H1 (cell line): ENCODE results near the gene CCL17. TPM values are rescaled to one million over a fixed set of nuclear protein-coding genes. Genes with fewer than 3 reads are reported as not detected.

ENCODE experiments used
- CTCF ChIA-PET: fragments of 300-600 bp; sonication (Branson Sonifier 250); formaldehyde crosslinking; loops from one replicate; lab custom pipeline; 2021; ENCODE audit not compliant: partially characterized antibody; lab: Charles Lee
- POLR2A ChIA-PET: fragments of 300-600 bp; sonication (Branson Sonifier 250); formaldehyde crosslinking; loops from one replicate; lab custom pipeline; 2021; ENCODE audit warnings: inconsistent platforms; ENCODE audit not compliant: partially characterized antibody; lab: Charles Lee
- DNase-seq, 2 experiments: peaks; one replicate each; pipeline versions ENCODE4 v3.0.0 to v3.0.0-alpha.2; 2010 to 2022; ENCODE audit warnings: low spot score in 2 of 2, low read depth in 1 of 2, mixed read lengths in 1 of 2
- FAIRE-seq: peaks from 2 replicates; lab custom pipeline; 2011; peaks lifted over from hg19 to GRCh38; lab: Jason Lieb, UNC
- H2AFZ ChIP-seq: 2 replicates; pipeline ENCODE4 v1.8.1; 2012; ENCODE audit warnings: low read length, inconsistent platforms
- H2AK5ac ChIP-seq: 2 replicates; pipeline ENCODE4 v1.6.1; 2013; ENCODE audit warnings: low read depth, low read length
- H2BK120ac ChIP-seq: replicated peaks from 2 replicates; pipeline ENCODE3; 2013; ENCODE audit warnings: low read depth, low read length, inconsistent platforms
- H2BK12ac ChIP-seq: 2 replicates; pipeline ENCODE4 v1.6.1; 2013; ENCODE audit warnings: low read depth, low read length
- H2BK15ac ChIP-seq: 2 replicates; pipeline ENCODE4 v1.6.1; 2013; ENCODE audit warnings: low read length
- H2BK20ac ChIP-seq: 2 replicates; pipeline ENCODE4 v1.6.1; 2013; ENCODE audit warnings: low read length
- H2BK5ac ChIP-seq: 2 replicates; pipeline ENCODE4 v1.6.1; 2013; ENCODE audit warnings: low read depth, low read length
- H3K14ac ChIP-seq: 2 replicates; pipeline ENCODE4 v1.6.1; 2013; ENCODE audit warnings: inconsistent platforms; ENCODE audit not compliant: insufficient read length
- H3K18ac ChIP-seq: 2 replicates; pipeline ENCODE4 v1.6.1; 2013; ENCODE audit warnings: low read length; ENCODE audit errors: extremely low read depth
- H3K23ac ChIP-seq: 2 replicates; pipeline ENCODE4 v1.6.1; 2013; ENCODE audit warnings: inconsistent platforms; ENCODE audit not compliant: insufficient read length
- H3K23me2 ChIP-seq: 2 replicates; pipeline ENCODE4 v1.6.1; 2013; ENCODE audit warnings: low read depth, low read length
- H3K27ac ChIP-seq: 2 replicates; pipeline ENCODE4 v1.6.1; 2011; ENCODE audit warnings: low read depth, low read length, inconsistent platforms
- H3K27me3 ChIP-seq, 4 experiments: replicated peaks in 1 of 4; 1 replicate in 1 of 4; 2 replicates in 3 of 4; pipeline versions ENCODE4 v1.6.1 to v1.8.1; 2011 to 2013; ENCODE audit warnings: low read length in 3 of 4, mild to moderate bottlenecking in 3 of 4, inconsistent platforms in 2 of 4, mixed read lengths in 2 of 4, moderate library complexity in 1 of 4; ENCODE audit not compliant: control insufficient read depth in 3 of 4, insufficient read depth in 3 of 4; ENCODE audit errors: extremely low read depth in 1 of 4
- H3K36me3 ChIP-seq, 4 experiments: 2 replicates each; pipeline versions ENCODE4 v1.6.1 to v1.8.1; 2011 to 2013; ENCODE audit warnings: mild to moderate bottlenecking in 4 of 4, low read length in 3 of 4, moderate library complexity in 2 of 4, control low read depth in 1 of 4, inconsistent platforms in 1 of 4; ENCODE audit not compliant: insufficient read depth in 4 of 4, control insufficient read depth in 2 of 4
- H3K4ac ChIP-seq: replicated peaks from 2 replicates; pipeline ENCODE3; 2013; ENCODE audit warnings: low read length, low read depth, mixed read lengths, inconsistent platforms; ENCODE audit not compliant: insufficient read length
- H3K4me1 ChIP-seq, 4 experiments: replicated peaks in 1 of 4; 1 replicate in 1 of 4; 2 replicates in 3 of 4; pipeline versions ENCODE4 v1.6.1 to v1.8.1; 2011 to 2013; ENCODE audit warnings: low read length in 3 of 4, inconsistent platforms in 2 of 4, mixed read lengths in 1 of 4; ENCODE audit not compliant: insufficient read depth in 4 of 4, control insufficient read depth in 3 of 4
- H3K4me2 ChIP-seq, 2 experiments: 2 replicates each; pipeline versions ENCODE4 v1.6.1 to v1.8.1; 2011 to 2013; ENCODE audit warnings: low read depth in 2 of 2, low read length in 2 of 2, control low read depth in 1 of 2, inconsistent platforms in 1 of 2, mild to moderate bottlenecking in 1 of 2; ENCODE audit not compliant: insufficient read depth in 1 of 2
- H3K4me3 ChIP-seq, 4 experiments: fragments of 200-600, 300-600 bp in 1 of 4; sonication (generic), shearing (Covaris generic), sonication (Bioruptor Twin) in 1 of 4; 2 replicates each; pipeline versions ENCODE4 v1.5.1 to v1.8.1; 2011 to 2016; ENCODE audit warnings: low read length in 4 of 4, low read depth in 3 of 4, control low read depth in 2 of 4, inconsistent platforms in 2 of 4, mild to moderate bottlenecking in 2 of 4, mixed read lengths in 1 of 4, moderate library complexity in 1 of 4; ENCODE audit not compliant: insufficient read depth in 2 of 4; ENCODE audit errors: extremely low read depth in 1 of 4
- H3K56ac ChIP-seq: replicated peaks from 2 replicates; pipeline ENCODE3; 2013; ENCODE audit warnings: low read depth, mild to moderate bottlenecking, mixed read lengths, low read length, inconsistent platforms; ENCODE audit not compliant: insufficient read length
- H3K79me1 ChIP-seq: 2 replicates; pipeline ENCODE4 v1.6.1; 2013; ENCODE audit warnings: low read depth, low read length, control low read depth
- H3K79me2 ChIP-seq, 2 experiments: 2 replicates each; pipeline versions ENCODE4 v1.6.1 to v1.8.1; 2012 to 2013; ENCODE audit warnings: low read length in 2 of 2, mild to moderate bottlenecking in 2 of 2, inconsistent platforms in 1 of 2; ENCODE audit not compliant: insufficient read depth in 2 of 2, control insufficient read depth in 1 of 2
- H3K9ac ChIP-seq, 4 experiments: replicated peaks in 1 of 4; 1 replicate in 1 of 4; 2 replicates in 3 of 4; pipeline versions ENCODE4 v1.6.1 to v1.8.1; 2011 to 2013; ENCODE audit warnings: low read depth in 3 of 4, low read length in 3 of 4, control low read depth in 2 of 4, mild to moderate bottlenecking in 2 of 4, moderate library complexity in 2 of 4, inconsistent platforms in 1 of 4; ENCODE audit errors: extremely low read depth in 1 of 4
- H3K9me3 ChIP-seq, 2 experiments: 2 replicates each; pipeline versions ENCODE4 v1.6.1 to v1.8.1; 2012 to 2013; ENCODE audit warnings: mild to moderate bottlenecking in 2 of 2, moderate library complexity in 2 of 2, control low read depth in 1 of 2, inconsistent platforms in 1 of 2, low read depth in 1 of 2, low read length in 1 of 2, mixed read lengths in 1 of 2; ENCODE audit not compliant: insufficient read depth in 2 of 2
- H4K20me1 ChIP-seq, 2 experiments: replicated peaks in 1 of 2; 2 replicates each; pipeline versions ENCODE3 to v1.8.1; 2011 to 2013; ENCODE audit warnings: inconsistent platforms in 2 of 2, low read length in 2 of 2, mild to moderate bottlenecking in 1 of 2; ENCODE audit not compliant: insufficient read depth in 2 of 2, control insufficient read depth in 1 of 2
- H4K5ac ChIP-seq: 2 replicates; pipeline ENCODE4 v1.6.1; 2013; ENCODE audit warnings: low read length, low read depth, mixed read lengths, inconsistent platforms; ENCODE audit not compliant: insufficient read length
- H4K8ac ChIP-seq: 2 replicates; pipeline ENCODE4 v1.8.0; 2013; ENCODE audit warnings: mild to moderate bottlenecking, moderate library complexity, low read length, inconsistent platforms; ENCODE audit not compliant: insufficient read depth; ENCODE audit errors: extremely low read depth
- H4K91ac ChIP-seq: replicated peaks from 2 replicates; pipeline ENCODE3; 2013; ENCODE audit warnings: low read length, mixed read lengths, inconsistent platforms; ENCODE audit not compliant: insufficient read length
- ATF2 ChIP-seq: IDR thresholded peaks from 2 replicates; pipeline ENCODE4 v1.6.1; 2012; ENCODE audit warnings: low read length, inconsistent platforms
- BCL11A ChIP-seq, 2 experiments: IDR thresholded peaks; one replicate each; pipeline ENCODE4 v1.6.1; 2011; ENCODE audit warnings: low read depth in 2 of 2, low read length in 2 of 2, mild to moderate bottlenecking in 2 of 2
- BRCA1 ChIP-seq: IDR thresholded peaks from 2 replicates; pipeline ENCODE4 v1.6.1; 2012; ENCODE audit warnings: low read depth, low read length, improper control_type of control experiment
- CBX5 ChIP-seq: fragments of 300-800, 300-1000 bp; sonication (generic); IDR thresholded peaks from 2 replicates; pipeline ENCODE4 v1.7.1; 2016; ENCODE audit warnings: antibody characterized with exemption, low read length, low read depth
- CHD1 ChIP-seq: IDR thresholded peaks from 2 replicates; pipeline ENCODE4 v1.6.1; 2012; ENCODE audit warnings: low read depth, low read length, improper control_type of control experiment
- CREB1 ChIP-seq: IDR thresholded peaks from 2 replicates; pipeline ENCODE4 v1.6.1; 2012; ENCODE audit warnings: inconsistent platforms
- HDAC2 ChIP-seq, 2 experiments: fragments of 300-600 bp in 1 of 2; sonication (generic) in 1 of 2; IDR thresholded peaks; 2 replicates each; pipeline ENCODE4 v1.6.1; 2011 to 2012; ENCODE audit warnings: low read depth in 2 of 2, low read length in 2 of 2, mild to moderate bottlenecking in 2 of 2, moderate library complexity in 2 of 2, borderline replicate concordance in 1 of 2, inconsistent platforms in 1 of 2
- POLR2A ChIP-seq, 2 experiments: IDR thresholded peaks; 1 replicate in 1 of 2; 2 replicates in 1 of 2; pipeline ENCODE4 v1.6.1; 2011; ENCODE audit warnings: low read depth in 2 of 2, low read length in 2 of 2, mild to moderate bottlenecking in 2 of 2; ENCODE audit errors: control extremely low read depth in 1 of 2
- SP4 ChIP-seq: IDR thresholded peaks from 2 replicates; pipeline ENCODE4 v1.6.1; 2012; ENCODE audit warnings: low read length, inconsistent platforms
- WGBS, 2 experiments: shearing (Covaris generic) in 1 of 2; methylation state at CpG; one replicate each; pipeline versions ENCODE4 v1.1.6 to v1.1.7; 2013 to 2015; ENCODE audit warnings: low lambda C conversion rate in 2 of 2, mixed read lengths in 2 of 2, inconsistent platforms in 1 of 2, low coverage in 1 of 2, missing lambda C conversion rate in 1 of 2; ENCODE audit not compliant: insufficient replicate concordance in 2 of 2, insufficient coverage in 1 of 2, insufficient read length in 1 of 2; ENCODE audit errors: extremely low coverage in 1 of 2, missing lambda C conversion rate in 1 of 2; 5-methylcytosine and 5-hydroxymethylcytosine counted together
- polyA plus RNA-seq, 7 experiments: library from polyadenylated mRNA; depleted of rRNA in 3 of 7; stranded (reverse) in 5 of 7; unstranded in 2 of 7; fragments of >200 nt in 5 of 7; fragments of 200-250 nt in 2 of 7; gene quantifications; 1 replicate in 5 of 7; 2 replicates in 1 of 7; 4 replicates in 1 of 7; pipeline versions ENCODE4 v1.2.1 to v1.2.3, GENCODE V29; 2011 to 2013; ENCODE audit warnings: missing spikeins in 2 of 7, mixed read lengths in 2 of 7
- total RNA-seq: library from RNA; stranded (reverse); fragmentation: NEBNext Ultra II Directional; extraction: Animal tissue kit (Norgen Biotek cat#: 25700); gene quantifications from 2 replicates; pipeline ENCODE4 v1.2.1, GENCODE V29; 2021

CCL17 gene
- total and polyA plus RNA-seq, 2 of the 8 experiments (the other 6 are each of a cell fraction or from before 2014, with no cell fraction given) = not detected

- H3K23me2 ChIP-seq = no peaks in the 10 kb centered on the region
- H3K4me3 ChIP-seq = no peak overlapping the region
- no peak overlapping the region for H3K4ac ChIP-seq
- H3K36me3 ChIP-seq = no peaks in the 10 kb centered on the region
- H3K9ac ChIP-seq = no peak overlapping the region
- no peak overlapping the region for H4K5ac ChIP-seq
- no peak overlapping the region for H2BK20ac ChIP-seq
- no peak overlapping the region for H2BK5ac ChIP-seq
- no peaks in the 10 kb centered on the region for H3K9me3 ChIP-seq
- no peak overlapping the region for H3K56ac ChIP-seq
- 87% methylated on average over 8 of the region's 8 CpGs; no CpG with 5 or more reads in 1 of the 2 experiments for WGBS, 2 experiments
- no peak overlapping the region for H3K27ac ChIP-seq
- peaks cover 0 to under 1% of the 10 kb centered on the region in 2 experiments for H4K20me1 ChIP-seq
- no peak overlapping the region for H2BK15ac ChIP-seq
- H3K79me2 ChIP-seq = no peaks in the 10 kb centered on the region
- H3K27me3 ChIP-seq = no peaks in the 10 kb centered on the region
- POLR2A ChIA-PET = no interaction called here
- no peak overlapping the region for H2BK120ac ChIP-seq
- peaks cover 0 to 2% (median 1%) of the 10 kb centered on the region in 4 experiments; a peak in 1 of 7 replicates for H3K4me1 ChIP-seq
- H2BK12ac ChIP-seq = no peak overlapping the region
- TF ChIP-seq CBX5 (no peak), BRCA1 (no peak), ATF2 (no peak), CHD1 (no peak), BCL11A (IDR thresholded peaks at IDR 0.05; ENCODE audit: low read depth in 2 of 2, low read length in 2 of 2) (no peak), HDAC2 (IDR thresholded peaks at IDR 0.05; ENCODE audit: borderline replicate concordance in 1 of 2, low read depth in 2 of 2, low read length in 2 of 2) (no peak), SP4 (no peak), POLR2A (IDR thresholded peaks at IDR 0.05; ENCODE audit: control extremely low read depth in 1 of 2, low read depth in 2 of 2, low read length in 2 of 2) (no peak), CREB1 (no peak)
- TF ChIP-seq, all 59 proteins: peak for 0
- Histone ChIP-seq H3K4me2 (no peak overlapping the region), H2AK5ac (no peak overlapping the region), H2AFZ (no peak overlapping the region), H3K79me1 (no peaks in the 10 kb centered on the region), H3K14ac (no peak overlapping the region), H4K8ac (peak overlapping the region; percentile 2; the same call in 1 of the 2 replicates), H3K18ac (no peak overlapping the region), H4K91ac (no peak overlapping the region), H3K23ac (no peak overlapping the region)
- FAIRE-seq = no peak
- CTCF ChIA-PET = interaction anchor here (1.4 to 3.7 kb wide), 2 partner anchors 24 to 34 kb away, joined by 3 to 32 read pairs; no protein-coding TSS in a partner anchor
- no peak for DNase-seq
Measured at GRCh38 chr16:57383276-57384247, 21.0 kb upstream of the CCL17 start.
